ENCODE measurements around the gene NXNL1. TPM values are rescaled to one million over a fixed set of nuclear protein-coding genes. Genes with fewer than 3 reads are reported as not detected.

The NXNL1 gene
- total and polyA plus RNA-seq, 2 donors (not counting 3 experiments of a cell fraction or from before 2014, with no cell fraction given): not detected

GRCh38 chr19:17414097-17414496 lies 46.6 kb downstream of the NXNL1 start:
- Histone ChIP-seq H2AFZ (ENCODE audit: low read depth, low read length) (no peak overlapping the region), H3K9me3 (replicated peaks; ENCODE audit: control insufficient read depth, insufficient read depth, low read length) (no peaks in the 10 kb centered on the region), H3K4me2 (ENCODE audit: insufficient read depth, low read length) (no peak overlapping the region), H3K36me3 (ENCODE audit: control insufficient read depth in 2 of 2, extremely low read depth in 1 of 2, insufficient read depth in 2 of 2, low read length in 2 of 2) (no peaks in the 10 kb centered on the region), H3K79me2 (ENCODE audit: control insufficient read depth, insufficient read depth, low read length) (no peaks in the 10 kb centered on the region), H3K4me3 (replicated peaks in 1 of 3; ENCODE audit: insufficient read depth in 1 of 3, low read depth in 1 of 3, low read length in 3 of 3) (no peak overlapping the region), H3K27ac (ENCODE audit: insufficient read depth, low read depth, low read length) (no peak overlapping the region), H3K27me3 (ENCODE audit: control insufficient read depth in 2 of 2, insufficient read depth in 2 of 2, low read length in 2 of 2) (no peaks in the 10 kb centered on the region), H3K4me1 (ENCODE audit: control insufficient read depth, extremely low read depth, insufficient read depth, low read length) (peaks cover 27% of the 10 kb centered on the region), H4K20me1 (replicated peaks; ENCODE audit: control insufficient read depth, extremely low read depth, insufficient read depth, low read length) (no peaks in the 10 kb centered on the region), H3K9ac (replicated peaks; ENCODE audit: extremely low read depth, insufficient read depth, low read length) (no peak overlapping the region), H3K9me1 (replicated peaks; ENCODE audit: control insufficient read depth, extremely low read depth, insufficient read depth, low read length) (no peaks in the 10 kb centered on the region)
- DNase-seq (ENCODE audit: low read depth, low spot score): no peak
- dilution Hi-C loops (cut with MboI; ENCODE audit: extremely low pct_ligation_motif_present, low sequenced_read_pairs): no loop called here
- ChIA-PET CTCF (no interaction called here), POLR2A (no interaction called here)
- TF ChIP-seq FOS (IDR thresholded peaks at IDR 0.05; ENCODE audit: borderline replicate concordance, insufficient read depth, low read length) (no peak), GATA2 (IDR thresholded peaks at IDR 0.05; ENCODE audit: insufficient read depth, insufficient read length, low read depth, low read length) (no peak), JUN (IDR thresholded peaks at IDR 0.05; ENCODE audit: borderline replicate concordance, insufficient read depth, insufficient read length, low read depth) (no peak), MYC (IDR thresholded peaks at IDR 0.05; ENCODE audit: low read depth, low read length) (no peak), POLR2AphosphoS5 (IDR thresholded peaks at IDR 0.05; ENCODE audit: insufficient read depth, low read depth, low read length) (no peak), EZH2 (IDR thresholded peaks at IDR 0.05; ENCODE audit: borderline replicate concordance, low read depth, low read length, severe bottlenecking) (no peak), CTCF (IDR thresholded peaks at IDR 0.05; ENCODE audit: extremely low read depth in 1 of 2, insufficient read depth in 1 of 2, low read depth in 1 of 2, low read length in 2 of 2) (no peak), MAX (IDR thresholded peaks at IDR 0.05; ENCODE audit: insufficient read depth, insufficient read length) (no peak), POLR2A (IDR thresholded peaks at IDR 0.05; ENCODE audit: low read depth, low read length) (no peak)
- intact Hi-C loops (cut with micrococcal nuclease): no loop called here
- no TSS peak for BruUV-seq (replicated peaks)
- no peak for FAIRE-seq
